PFSK-1 (cell line): ENCODE results near the gene PAN2.

Source experiments
- POLR2AphosphoS5 ChIP-seq: IDR thresholded peaks from 2 replicates; pipeline ENCODE4 v1.6.1; 2012; ENCODE audit warnings: low read depth, mild to moderate bottlenecking, control low read depth, low read length, moderate library complexity
- SIN3A ChIP-seq: IDR thresholded peaks from 2 replicates; pipeline ENCODE4 v1.6.1; 2012; ENCODE audit warnings: mild to moderate bottlenecking, low read length, moderate library complexity, borderline replicate concordance; ENCODE audit not compliant: insufficient read depth
- TAF1 ChIP-seq: IDR thresholded peaks from 2 replicates; pipeline ENCODE4 v1.6.1; 2012; ENCODE audit warnings: low read length, control low read depth, borderline replicate concordance; ENCODE audit not compliant: insufficient read depth
- TF ChIP-seq, protein P1 (sequence below), 2 experiments: IDR thresholded peaks; 2 replicates each; pipeline versions ENCODE4 v1.6.1 to v1.8.0; 2011 to 2012; ENCODE audit warnings: low read depth in 2 of 2, low read length in 2 of 2, control low read depth in 1 of 2, inconsistent platforms in 1 of 2, mild to moderate bottlenecking in 1 of 2, moderate library complexity in 1 of 2; ENCODE audit not compliant: insufficient read depth in 1 of 2

GRCh38 chr12:56288705-56289387, 45.0 kb downstream of the PAN2 start:
- TF ChIP-seq POLR2AphosphoS5 (no peak), TAF1 (no peak), SIN3A (no peak)
- TF ChIP-seq, protein P1, sequence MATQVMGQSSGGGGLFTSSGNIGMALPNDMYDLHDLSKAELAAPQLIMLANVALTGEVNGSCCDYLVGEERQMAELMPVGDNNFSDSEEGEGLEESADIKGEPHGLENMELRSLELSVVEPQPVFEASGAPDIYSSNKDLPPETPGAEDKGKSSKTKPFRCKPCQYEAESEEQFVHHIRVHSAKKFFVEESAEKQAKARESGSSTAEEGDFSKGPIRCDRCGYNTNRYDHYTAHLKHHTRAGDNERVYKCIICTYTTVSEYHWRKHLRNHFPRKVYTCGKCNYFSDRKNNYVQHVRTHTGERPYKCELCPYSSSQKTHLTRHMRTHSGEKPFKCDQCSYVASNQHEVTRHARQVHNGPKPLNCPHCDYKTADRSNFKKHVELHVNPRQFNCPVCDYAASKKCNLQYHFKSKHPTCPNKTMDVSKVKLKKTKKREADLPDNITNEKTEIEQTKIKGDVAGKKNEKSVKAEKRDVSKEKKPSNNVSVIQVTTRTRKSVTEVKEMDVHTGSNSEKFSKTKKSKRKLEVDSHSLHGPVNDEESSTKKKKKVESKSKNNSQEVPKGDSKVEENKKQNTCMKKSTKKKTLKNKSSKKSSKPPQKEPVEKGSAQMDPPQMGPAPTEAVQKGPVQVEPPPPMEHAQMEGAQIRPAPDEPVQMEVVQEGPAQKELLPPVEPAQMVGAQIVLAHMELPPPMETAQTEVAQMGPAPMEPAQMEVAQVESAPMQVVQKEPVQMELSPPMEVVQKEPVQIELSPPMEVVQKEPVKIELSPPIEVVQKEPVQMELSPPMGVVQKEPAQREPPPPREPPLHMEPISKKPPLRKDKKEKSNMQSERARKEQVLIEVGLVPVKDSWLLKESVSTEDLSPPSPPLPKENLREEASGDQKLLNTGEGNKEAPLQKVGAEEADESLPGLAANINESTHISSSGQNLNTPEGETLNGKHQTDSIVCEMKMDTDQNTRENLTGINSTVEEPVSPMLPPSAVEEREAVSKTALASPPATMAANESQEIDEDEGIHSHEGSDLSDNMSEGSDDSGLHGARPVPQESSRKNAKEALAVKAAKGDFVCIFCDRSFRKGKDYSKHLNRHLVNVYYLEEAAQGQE (IDR thresholded peaks at IDR 0.05; ENCODE audit: insufficient read depth in 1 of 2, low read depth in 2 of 2, low read length in 2 of 2): no peak
